Cerebellar cortex (tissue), 1 donor: ENCODE data around the gene REXO1.

ENCODE experiments used
- DNase-seq: peaks from one replicate; pipeline ENCODE4 v3.0.0-alpha.2; 2015; ENCODE audit warnings: low spot score

REXO1 gene

DNA sequence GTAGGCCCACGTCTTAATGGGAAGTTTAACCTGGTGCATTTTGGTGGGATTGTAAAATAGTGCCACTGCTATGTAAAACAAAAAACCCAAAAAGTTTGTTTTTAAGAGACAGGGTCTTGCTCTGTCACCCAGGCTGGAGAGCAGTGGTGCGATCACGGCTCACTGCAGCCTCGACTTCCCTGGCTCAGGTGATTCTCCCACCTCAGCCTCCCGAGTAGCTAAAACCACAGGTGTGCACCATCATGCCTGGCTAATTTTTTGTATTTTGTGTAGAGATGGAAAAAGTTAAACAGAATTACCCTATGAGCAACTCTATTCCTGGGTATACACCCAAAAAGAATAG, 820 bp upstream of the REXO1 start:
- no peak for DNase-seq

DNA sequence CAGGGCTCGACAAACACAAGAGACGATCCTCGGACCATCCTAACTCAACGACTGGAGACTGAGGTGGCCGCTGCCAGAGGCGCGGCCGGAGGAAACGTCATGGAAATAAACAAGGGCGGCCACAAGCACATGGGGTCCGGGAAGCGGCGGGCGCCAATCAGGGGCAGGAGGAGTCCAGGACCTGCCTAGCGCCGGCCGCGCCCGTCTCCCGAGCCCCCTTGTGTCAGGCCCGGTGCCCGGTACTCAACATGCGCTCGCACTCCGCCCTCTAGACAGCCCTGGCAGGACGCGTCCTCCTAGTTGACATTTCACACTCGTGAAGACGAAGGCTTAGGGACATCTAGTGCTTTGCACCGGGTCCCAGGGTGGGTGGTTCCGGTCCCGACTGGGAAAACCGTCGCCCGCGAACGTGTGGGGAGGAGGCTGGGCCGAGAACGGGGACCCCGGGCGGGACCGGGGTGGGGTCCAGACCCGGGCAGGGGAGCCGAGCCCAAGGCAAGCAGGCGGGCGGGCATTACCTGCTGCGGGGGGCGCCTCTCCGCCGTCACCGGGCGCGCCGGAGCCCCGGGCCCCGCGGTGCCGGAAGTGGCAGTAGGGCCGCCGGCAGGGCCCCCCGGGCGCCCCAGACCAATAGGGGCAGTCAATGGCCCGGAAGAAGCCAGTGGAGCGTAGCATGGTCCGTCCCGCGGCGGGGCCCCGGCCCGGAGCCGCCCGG, 442 bp downstream of the REXO1 start:
- no peak for DNase-seq

GRCh38 chr19:1847348-1847683, 967 bp downstream of the REXO1 start:
- no peak for DNase-seq

- DNase-seq, result no peak
These were observed 1.6 kb downstream of the REXO1 start for GRCh38 chr19:1846517-1847204.

- DNase-seq, result no peak
These were observed 2.6 kb downstream of the REXO1 start for GRCh38 chr19:1845642-1846041.

- no peak for DNase-seq
These were observed 3.2 kb downstream of the REXO1 start for GRCh38 chr19:1845125-1845515.

DNA sequence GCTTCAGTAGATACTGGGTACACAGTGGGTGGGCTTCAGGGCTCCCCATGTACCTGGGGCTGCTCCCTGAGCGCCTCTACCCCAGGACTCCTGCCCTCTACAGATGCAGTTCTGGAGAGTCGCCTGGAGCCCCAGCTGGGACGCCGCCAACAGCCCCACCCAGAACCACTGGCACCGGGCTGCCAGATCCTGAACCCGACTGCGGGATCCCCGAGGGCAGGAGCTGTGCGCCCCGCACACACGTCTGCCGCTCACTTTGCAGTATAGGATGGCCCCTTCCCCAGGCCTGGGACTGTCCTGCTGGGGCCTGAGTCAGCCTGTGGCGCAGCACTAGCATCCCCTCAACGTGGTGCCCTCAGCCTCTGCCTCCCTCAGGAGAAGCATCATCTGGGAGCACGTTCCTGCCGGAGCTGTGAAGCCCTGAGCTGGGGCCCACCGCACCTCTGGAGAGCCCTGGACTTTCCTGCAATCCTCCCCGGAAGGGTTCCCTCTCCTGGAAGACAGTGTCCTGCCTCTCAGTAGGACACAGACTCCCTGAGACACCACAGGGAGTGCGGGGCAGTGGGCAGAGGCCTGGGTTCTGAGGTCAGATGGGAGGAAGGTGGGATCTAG, 3.7 kb downstream of the REXO1 start:
- DNase-seq, result no peak

DNA sequence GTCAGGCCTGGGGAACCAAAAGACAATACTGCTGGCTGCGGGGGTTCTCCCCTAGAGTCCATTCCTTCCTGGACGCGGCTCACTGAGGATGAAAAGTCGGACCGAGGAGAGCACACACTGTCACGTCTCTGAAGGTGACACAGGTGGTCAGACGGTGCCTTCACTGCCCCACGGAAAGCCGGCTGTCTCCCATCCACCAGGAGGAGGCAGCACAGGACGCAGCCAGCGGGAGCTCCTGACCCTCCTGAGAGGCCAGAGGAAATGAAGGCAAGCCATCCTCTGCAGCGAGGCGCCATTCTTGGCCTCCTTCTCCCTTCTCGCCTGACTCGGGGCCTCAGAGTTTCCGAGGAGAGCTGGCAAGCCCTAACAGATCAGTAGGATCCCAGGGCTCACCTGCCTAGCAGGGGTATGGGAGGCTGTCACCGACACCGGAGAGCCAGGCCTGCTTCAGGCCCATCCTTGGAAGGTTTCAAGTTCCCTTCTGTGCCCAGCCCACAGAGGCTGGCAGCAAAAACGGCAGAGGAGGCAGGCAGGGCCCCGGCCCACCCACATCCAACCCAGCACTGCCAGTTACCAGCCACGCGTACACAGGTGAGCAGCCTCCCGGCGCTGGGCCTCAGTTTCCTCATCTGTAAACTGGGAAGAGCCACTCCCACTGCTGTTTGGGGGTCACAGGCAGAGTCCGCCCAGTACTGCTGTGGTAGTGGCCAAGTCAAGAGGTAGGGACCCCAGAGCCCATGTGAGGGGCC, 4.5 kb downstream of the REXO1 start:
- no peak for DNase-seq

DNA sequence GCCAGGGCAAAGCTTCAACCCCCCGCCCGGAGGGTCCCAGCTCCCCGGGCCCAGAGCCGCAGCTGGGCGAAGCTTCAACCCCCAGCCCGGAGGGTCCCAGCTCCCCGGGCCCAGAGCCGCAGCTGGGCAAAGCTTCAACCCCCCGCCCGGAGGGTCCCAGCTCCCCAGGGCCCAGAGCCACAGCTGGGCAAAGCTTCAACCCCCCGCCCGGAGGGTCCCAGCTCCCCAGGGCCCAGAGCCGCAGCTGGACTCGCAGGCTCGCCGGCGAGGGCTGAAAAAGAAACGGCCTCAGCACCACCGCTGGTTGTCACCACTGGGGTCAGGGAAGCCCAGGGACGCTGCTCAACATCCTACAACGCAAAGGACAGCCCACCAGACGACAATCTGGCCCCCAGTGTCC, 5.2 kb downstream of the REXO1 start:
- no peak for DNase-seq

- DNase-seq, result no peak
These were observed 6.9 kb downstream of the REXO1 start for GRCh38 chr19:1841209-1841924.

GRCh38 chr19:1840541-1841115, 7.7 kb downstream of the REXO1 start:
- no peak for DNase-seq

GRCh38 chr19:1839658-1840540, 8.4 kb downstream of the REXO1 start:
- no peak for DNase-seq

DNA sequence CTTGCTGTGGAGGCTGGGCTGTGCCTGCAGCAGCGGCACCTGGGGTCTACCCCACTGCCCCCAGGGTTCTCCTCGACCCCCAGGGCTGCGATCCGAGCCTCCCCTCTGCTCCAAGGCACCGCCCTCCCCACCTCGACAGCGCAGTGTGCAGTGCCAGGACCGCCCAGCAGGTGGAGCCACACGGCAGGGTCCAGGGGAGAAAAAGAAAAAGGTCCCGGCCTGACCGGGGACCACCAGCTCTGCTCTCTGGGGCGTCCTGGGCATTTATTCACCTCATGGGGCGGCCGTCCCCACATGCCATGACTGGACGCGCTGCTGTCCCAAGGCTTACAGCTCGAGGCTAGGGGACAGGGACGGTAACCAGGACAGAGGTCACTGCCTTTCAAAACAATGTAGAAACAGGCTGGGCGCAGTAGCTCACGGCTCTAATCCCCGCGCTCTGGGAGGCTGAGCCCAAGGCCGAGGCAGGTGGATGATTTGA, 10.6 kb downstream of the REXO1 start:
- DNase-seq, result peak; percentile 18

DNA sequence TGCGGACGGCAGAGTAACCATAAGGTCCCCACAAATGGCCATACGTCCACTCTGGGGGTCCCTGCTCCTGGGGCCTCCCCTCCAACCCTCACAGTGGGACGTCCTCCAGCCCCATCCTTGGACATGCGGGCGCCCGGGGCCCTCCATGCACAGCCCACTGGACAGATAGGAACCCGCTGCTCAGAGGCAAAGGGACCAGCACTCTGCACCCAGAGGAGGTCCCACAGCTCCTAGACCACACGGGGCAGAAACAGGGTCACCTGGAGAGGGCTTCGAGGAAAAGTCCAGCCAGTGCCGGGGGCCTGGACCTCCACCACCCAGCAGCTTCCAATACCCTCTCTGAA, 11.1 kb downstream of the REXO1 start:
- DNase-seq, result no peak

DNA sequence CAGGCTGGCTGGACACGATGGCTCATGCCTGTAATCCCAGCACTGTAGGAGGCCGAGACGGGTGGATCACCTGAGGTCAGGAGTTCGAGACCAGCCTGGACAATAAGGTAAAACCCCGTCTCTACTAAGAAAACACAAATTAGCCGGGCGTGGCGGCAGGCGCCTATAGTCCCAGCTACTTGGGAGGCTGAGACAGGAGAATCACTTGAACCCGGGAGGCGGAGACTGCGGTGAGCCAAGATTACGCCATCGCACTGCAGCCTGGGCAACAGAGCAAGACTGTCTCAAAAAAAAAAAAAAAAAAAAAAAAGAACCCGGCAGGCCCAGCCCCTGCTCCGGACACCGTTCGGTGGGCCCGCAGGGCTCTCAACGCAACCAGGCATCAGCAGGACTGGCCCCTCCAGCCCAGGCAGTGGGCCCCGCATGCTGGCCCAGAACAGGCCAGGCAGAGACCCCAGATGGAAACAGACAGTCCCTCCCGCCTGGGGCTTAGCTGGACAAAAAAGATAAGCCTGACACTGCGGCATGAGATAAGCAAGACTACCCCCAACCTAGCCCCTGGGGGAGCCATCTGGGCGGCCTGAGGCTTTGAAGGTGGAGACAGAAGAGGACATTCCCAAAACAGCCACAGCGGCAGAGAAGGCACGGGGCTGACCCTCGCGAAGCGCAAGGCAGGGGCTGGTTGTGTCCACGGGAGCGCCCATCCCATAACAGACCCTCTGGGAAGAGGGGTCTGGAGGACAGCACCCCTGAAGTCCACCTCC, 11.6 kb downstream of the REXO1 start:
- no peak for DNase-seq

DNA sequence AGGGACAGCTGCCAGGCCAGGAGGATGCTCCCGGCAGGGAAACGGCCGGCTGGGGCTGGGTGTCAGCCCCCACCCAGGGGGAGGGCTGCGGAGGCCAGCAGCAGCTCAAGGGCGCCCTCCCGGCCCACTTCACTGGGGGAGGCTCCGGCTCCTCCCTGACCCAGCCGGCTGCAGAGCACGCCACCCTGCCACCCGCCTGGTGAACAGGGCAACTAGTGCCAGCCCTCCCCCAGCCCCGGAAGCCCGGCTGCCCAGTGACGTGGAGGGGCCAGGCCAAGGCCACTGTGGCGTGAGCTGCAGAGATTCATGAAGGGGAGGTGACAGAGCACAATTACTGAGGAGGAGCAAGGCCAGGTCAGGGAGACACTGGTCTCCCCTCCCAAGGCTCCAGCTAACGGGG, 14.7 kb downstream of the REXO1 start:
- no peak for DNase-seq

- DNase-seq, result no peak
These were observed 16.1 kb downstream of the REXO1 start for GRCh38 chr19:1832046-1832663.

DNA sequence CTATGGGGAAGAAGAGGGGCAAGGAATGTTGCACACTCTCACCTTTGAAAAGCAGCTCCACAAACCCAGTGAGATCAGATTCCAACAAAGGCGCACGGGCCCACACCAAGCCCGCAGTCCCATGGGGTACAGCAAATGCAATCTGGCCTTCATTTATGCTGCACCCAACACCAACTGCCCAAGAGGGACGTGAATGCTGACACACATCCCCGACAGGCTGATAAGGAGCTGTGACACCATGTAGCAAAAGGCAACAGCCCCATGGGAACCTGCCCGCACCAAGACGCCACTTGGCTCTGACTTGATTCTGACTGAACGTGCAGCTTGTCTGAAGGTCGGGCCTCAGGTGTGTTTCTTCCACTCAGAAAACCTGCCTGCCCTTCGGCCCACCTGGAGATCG, 17.3 kb downstream of the REXO1 start:
- no peak for DNase-seq

GRCh38 chr19:1830568-1830967, 17.7 kb downstream of the REXO1 start:
- DNase-seq, result no peak

- DNase-seq, result no peak
These were observed 18.3 kb downstream of the REXO1 start for GRCh38 chr19:1829958-1830357.
